KBM-7 (cell line): ENCODE data around the gene GP1BB.

Source experiments
- DNase-seq: peaks from one replicate; pipeline ENCODE4 v3.0.0-alpha.2; 2015
- in situ Hi-C: fragments of 300-500 bp; cut with MboI; formaldehyde crosslinking; loops from 2 replicates; pipeline ENCODE4 v1.14.3; 2020; ENCODE audit warnings: low sequenced_read_pairs, low pct_unique_long_range_greater_than_20kb, mixed read lengths

The GP1BB gene

DNA sequence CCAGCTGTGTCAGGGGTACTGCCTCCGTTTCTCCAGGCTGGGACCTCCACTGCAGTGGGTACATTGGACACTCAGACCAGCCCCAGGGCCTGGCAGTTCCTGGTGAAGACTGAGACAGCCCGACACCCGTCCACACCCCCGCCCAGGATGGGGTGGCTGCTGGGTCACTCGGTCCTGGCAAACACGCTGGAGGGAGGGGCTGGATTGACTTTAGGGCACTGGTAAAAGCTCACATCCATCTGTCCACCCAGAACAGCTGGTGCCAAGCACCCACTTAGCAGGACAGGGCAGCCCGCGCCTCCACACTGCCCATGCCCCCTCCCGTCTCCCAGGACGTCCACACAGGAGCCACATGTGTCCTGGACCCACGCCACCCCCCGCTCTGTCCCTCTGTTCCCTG, 26.5 kb downstream of the GP1BB start:
- in situ Hi-C loops = loop anchor here (10.0 kb wide), 1 partner anchor 165 kb away; no protein-coding TSS in a partner anchor
- DNase-seq = no peak

DNA sequence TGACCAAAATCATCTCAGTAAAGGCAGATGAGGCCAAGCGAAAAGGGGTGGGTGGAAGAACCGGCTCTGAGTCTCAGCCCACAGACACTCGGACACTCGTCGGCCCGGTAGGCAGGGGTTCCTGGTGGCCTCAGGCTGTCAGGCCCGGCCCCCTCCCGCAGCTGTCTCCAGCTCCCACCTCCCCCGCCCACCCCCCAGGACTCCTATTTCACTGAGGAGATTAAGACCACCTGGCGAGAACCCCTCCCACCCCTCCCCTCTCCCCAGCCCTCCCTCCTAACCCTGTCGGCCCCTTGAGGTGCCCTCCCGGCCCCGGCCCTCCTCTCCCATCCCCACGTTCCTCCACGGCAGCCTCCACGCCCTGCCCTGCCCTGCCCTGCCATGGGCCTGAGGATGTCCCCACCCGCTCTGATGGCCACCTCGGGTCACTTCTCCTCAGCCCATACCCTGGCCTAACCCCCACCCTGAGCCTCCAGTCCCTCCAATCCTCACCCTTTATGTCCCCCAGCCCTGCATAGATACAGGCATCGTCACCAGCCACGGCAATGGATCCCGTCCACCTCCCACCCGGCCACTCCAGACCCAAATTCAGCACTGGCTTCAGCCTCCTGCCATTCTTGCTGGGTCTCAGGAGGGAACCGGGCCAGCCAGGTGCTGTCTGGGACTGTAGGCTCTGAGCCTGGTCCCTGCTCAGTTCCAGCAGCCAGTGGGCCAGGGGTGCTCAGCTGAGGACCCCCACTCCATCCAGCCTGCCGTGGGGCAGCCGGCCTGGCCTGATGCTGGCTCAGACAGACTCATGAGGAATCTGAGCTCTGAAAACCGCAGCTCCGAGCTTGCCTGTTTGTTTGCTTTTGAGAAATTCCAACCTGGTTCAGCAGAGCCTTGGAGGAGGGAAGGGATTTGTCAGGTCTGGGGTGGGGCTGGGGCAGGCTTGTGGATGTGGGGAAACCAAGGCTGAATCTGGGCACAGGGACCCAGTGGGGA, 27.5 kb downstream of the GP1BB start:
- no peak for DNase-seq
- in situ Hi-C loops = loop anchor here (10.0 kb wide), 1 partner anchor 164 kb away; no protein-coding TSS in a partner anchor

DNA sequence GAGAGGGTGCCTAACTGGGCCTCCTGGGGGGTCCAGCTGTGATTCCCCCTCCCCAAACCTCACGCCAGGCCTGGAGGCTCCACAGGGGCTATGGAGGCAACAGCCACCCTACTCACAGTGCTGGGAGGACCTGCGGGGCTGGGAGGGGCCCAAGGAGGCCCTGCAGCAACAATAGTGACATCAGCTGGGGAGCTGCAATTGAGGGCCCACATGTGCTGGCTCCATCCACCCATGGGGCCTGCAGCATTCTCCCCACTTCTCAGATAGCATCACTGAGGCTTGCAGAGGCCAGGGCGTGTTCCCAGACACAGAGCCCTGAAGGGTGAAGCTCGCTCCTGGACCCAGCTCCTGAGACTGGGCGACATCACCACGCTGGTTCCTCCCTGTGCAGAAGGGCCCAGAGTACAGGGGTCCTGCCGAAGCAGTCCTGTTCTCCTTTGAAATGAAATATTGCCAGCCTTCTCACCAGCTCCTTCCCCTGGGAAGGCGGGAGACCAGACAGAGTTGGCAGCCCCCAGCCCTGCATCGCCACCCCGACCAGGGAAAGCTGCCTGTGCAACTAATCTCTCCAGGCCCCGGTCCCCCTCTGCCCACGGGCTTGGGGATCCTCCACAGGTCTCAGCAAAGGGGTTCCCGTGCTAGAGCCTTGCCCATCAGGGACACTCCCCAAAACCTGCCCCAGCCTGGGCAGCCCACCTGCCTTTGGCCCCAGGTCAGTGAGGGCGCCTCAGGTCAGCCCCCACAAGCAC, 28.3 kb downstream of the GP1BB start:
- no peak for DNase-seq
- in situ Hi-C loops = loop anchor here (10.0 kb wide), 1 partner anchor 163 kb away; no protein-coding TSS in a partner anchor

DNA sequence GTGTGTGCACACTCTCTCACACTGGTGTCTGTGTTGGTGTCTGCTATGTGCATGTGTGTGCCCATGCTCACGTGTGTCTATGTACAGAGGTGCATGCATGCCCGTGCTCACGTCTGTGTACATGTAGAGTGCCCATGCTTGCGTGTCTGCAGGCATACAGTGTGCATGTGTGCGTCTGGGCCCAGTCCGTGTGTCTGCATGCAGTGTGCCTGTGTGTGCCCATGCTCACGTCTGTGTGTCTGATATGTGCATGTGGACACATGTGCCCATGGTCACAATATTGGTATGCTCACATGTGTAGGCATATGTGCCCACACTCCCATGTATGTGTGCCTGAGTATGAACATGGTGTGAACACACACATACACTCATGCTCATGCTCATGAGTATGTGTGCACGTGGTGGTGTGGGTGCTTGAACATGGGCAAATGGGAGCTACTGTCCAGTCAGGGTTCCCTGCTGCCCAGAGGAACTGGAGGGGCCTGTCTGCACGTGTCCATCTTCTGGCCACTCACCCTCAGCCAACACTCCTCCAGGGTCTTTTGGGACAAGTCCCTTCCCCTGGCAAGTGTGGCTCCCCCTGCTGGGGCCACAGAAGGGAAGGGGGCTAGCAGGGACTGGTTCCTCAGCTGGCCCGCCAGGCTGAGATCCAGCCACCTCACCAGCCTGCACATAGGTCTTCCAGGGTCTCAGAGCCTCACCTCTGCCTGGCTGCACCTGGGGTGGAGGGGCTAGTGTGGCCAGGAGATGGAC, 29.9 kb downstream of the GP1BB start:
- in situ Hi-C loops = loop anchor here (10.0 kb wide), 1 partner anchor 162 kb away; no protein-coding TSS in a partner anchor
- no peak for DNase-seq

DNA sequence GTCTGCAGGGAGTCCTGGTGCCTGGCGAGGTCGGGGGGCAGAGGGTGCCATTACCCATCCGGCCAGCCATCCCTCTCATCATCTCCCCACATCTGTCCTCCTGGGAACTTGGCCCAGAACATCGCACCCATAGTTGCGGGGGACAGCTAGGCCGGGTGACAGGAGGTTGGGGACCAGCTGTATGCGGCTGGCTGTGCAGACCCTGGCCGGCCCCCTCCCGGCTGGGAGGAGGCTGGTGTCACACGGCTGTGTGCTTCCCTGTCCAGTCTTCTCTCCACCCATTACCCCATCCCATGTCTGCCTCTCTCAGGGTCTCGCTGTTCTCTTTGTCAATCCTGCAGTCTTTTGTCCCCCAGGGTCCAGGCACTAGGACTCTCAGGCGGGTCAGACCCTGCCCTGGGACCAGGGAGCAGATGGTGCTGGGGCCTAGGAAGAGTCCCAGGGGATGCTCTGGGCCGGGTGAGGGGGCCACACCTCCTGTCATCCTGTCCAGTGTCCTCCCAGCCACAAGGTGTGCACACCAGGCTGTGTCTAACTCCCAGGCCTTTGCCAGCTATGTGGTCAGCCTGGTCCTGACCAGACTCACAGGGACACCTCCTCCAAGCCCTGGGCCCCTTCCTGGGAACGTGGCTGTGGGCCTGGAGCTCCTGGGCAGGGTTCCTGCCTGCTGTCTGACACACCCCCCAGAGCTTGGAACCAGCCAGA, 30.8 kb downstream of the GP1BB start:
- in situ Hi-C loops = loop anchor here (10.0 kb wide), 1 partner anchor 161 kb away; no protein-coding TSS in a partner anchor
- no peak for DNase-seq

DNA sequence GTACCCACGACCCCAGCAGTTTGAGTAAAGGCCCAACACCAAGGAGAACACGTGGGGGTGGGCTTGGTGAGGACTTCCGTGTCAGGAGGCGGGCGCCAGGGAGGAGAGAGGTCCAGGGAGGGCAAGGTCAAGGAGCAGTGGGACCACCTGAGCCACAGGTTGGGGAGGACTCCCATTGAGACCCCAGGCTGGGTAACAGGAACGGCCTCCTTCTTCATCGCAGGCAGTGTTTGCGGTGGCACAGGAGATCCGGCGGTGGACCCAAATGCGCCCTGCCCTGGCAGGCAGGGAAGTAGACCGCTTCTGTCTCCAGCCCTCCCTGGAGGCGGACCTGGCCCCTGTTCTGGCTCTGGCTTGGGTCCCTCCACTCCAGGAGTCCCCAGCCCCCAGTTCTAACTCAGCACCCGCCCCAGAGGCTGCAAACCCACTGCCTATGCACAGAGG, 31.4 kb downstream of the GP1BB start:
- in situ Hi-C loops = loop anchor here (10.0 kb wide), 1 partner anchor 160 kb away; no protein-coding TSS in a partner anchor
- DNase-seq = no peak

DNA sequence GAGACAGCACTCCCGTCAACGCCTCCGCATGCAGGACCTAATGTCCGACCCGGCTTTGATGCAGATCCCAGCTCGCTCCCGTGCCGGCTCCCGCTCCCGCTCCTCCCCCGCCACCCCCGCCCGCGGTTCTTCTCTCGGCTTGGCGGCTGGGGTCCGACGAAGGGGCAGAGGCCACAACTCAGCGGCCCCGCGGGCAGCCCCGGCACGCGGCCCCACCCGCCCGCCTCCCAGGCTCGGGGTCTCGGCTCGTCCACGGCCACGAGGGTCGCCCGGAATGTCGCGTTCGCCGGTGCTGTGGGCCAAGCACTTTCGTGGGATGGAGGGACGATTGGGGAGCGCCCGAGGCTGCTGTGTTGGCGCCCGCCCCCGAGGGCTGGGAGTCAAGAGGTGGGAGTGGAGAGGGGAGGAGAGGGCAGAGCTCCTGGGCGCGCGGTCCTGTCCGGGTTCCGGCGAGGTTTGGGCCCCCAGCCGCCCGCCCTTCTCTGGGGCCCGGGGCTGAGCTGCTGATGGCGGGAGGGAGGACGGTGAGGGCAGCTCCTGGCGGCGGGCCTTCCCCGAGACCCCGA, 31.9 kb downstream of the GP1BB start:
- in situ Hi-C loops = loop anchor here (10.0 kb wide), 1 partner anchor 160 kb away; no protein-coding TSS in a partner anchor
- no peak for DNase-seq

DNA sequence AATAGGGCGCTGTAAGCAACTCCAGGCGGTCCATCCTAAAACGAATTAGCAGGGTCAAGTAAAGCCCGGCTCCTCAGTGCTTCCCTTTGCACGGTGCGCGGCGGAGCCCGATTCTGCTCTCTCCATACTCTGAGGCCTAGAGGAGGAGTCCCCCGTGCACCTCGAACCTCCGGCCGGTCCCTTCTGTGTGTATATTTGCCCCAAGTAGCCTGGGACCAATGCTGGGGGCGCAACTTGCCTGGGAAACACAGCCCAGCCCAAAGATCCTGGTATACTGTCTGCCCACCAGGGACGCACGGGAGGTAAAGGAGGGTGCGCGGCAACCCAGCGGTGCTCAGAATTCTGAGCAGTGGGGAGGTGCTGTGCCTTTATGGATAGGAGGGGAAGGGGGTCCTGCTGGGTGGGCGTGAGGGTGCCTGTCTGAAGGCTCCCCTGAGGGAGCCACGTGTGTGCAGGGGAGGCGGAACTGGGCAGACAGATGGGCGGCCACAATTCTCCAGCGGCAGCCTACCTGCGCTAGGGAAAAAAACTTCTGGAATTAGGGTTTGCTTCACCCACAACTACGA, 32.5 kb downstream of the GP1BB start:
- in situ Hi-C loops = loop anchor here (10.0 kb wide), 1 partner anchor 159 kb away; no protein-coding TSS in a partner anchor
- no peak for DNase-seq

DNA sequence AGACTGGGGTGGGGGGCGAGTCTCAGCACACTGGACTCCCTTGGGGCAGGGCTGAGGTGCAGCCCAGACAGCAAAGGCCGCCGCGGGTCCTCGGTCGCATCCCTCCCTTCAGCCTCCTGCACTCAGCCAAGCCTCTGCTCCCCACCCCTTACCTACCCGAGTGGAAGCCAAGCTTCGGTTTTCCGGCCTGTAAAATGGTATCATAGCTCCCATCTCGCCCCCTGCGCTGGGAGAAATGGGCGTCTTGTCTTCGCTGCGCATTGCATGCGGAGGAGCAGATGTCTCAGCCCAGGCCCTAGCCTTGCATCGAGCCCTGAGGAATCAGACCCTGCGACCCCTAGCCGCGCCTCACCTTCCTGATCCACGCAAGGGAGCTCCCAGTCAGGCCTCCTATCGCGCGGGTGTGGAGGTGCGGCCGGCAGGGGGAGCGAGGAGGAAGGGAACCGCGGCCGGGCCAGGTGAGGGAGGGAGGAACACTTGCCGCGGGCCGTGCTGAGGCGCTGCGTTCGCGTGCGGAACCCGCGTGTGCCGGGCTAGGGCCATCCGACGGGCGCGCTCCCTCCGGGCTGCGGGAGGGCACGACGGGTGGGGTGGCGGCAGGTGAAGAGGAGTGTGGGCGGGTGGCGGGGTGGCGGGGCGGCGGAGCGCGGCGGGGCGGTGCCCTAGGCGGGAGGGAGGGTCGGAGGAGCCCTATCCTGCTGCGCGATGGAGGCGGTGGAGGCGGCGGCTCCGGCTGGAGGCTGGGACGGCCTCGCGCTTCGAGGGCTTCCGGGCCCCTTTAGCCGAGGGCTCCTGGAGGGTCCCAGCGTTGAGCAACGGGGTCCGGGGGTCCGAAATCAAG, 33.2 kb downstream of the GP1BB start:
- DNase-seq = peak; percentile 58
- in situ Hi-C loops = loop anchor here (10.0 kb wide), 1 partner anchor 158 kb away; no protein-coding TSS in a partner anchor

DNA sequence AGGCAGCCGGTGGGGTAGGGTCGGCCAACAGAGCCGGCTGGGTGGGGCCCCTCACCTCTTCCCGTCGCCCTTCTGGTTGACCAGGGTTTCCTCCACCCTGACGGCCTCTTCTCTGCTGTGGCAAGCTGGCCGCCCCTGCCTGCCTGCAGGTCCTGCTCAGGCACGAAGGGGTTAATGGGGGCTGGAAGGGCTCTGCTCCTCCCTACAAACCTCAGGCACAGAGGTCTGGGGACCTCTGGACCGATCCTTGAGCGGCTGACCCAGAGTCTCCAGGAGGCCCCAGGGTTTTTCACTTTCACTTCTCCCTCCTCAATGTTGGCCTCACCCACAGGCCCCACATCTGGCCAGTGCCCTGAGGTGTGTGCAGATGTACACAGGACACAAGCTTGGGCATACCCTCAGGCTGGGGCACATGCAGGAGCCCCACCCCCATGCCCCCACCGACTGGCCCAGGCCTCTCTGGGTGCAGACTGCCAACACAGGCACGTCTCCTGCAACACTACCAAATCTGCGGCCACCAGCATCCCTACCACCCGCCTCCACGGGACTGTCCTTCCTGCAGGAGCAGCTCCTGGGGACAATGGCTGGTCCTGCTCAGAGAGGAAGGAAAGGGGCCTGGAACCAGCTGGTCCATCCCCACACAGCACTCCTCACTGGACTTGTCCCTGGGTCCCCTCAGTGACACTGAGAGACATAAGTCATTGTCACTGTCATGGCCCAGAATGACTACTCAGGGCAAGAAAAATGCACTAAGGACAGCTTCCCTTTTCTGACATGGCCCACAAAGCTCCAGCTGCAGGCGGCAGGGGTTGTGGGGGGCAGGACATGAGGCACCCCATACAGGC, 34.0 kb downstream of the GP1BB start:
- peak; percentile 26 for DNase-seq
- in situ Hi-C loops = loop anchor here (10.0 kb wide), 1 partner anchor 157 kb away; no protein-coding TSS in a partner anchor

DNA sequence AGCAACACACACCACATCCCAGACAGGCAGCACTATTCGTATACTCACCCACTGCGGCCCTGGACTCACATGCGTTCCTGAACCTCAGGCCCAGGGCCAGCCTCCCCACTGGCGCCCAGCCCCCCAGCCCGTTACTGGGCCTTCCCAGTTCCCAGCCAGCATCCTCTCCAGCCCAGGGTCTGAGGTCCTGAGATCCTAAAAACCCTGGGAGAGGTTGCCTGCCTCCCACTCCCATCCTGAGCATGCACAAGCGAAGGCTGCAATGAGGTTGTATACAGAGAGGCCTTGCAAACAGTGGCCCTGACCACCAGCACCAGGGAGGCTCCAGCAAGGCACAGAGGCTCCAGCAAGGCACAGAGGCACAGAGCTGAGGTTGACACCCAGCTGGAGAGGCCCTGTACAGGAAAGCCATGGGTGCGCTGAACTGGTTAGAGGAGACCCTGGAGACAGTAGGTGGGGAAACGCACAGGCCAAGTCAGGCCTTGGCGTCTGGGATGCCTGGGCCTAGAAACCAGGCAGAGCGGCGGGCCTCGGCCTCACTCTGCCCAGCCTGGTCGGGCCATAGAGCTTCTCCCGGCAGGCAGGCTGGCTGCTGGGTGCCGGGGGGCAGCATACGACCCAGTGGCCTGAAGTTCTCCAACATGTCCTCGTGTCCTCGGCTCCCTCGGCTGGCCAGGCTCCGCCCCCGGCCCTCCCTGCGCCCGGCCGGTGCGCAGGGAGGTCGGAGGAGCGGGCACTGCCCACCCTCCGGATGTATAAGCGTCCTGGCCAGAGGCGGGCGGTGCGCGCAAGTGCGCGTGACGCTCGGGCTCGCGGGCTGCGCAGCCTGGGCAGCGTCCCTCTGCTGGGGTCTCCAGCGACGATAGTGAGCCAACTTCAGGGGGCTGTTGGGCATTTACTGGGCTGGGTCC, 34.9 kb downstream of the GP1BB start:
- in situ Hi-C loops = loop anchor here (10.0 kb wide), 1 partner anchor 157 kb away; no protein-coding TSS in a partner anchor
- no peak for DNase-seq

DNA sequence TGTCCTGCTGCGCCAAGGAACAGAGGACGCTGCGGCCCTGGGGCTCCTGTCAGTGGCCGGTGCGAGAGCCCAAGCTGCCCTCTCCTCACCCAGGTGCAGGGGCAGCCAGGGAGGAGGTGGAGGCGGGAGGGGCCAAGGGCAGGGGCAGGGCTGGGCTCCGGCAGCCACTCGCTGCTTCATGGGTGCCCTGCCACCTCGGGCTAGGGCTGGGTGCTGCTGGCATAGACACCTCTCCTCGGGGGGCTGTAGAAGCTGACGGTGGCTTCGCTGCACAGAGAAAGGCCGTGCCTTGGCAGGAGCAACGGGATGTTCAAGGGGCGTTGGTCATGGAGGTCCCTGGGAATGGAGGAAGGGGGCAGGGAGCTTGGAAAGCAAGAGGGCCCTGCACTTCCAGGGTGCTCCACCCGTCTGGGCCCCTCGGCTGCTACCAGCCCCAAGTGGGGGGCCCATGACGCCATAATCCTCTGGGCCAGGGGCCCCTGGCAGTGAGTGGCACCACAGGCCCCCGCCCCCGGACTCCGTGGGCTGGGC, 35.6 kb downstream of the GP1BB start:
- in situ Hi-C loops = loop anchor here (10.0 kb wide), 1 partner anchor 156 kb away; no protein-coding TSS in a partner anchor
- no peak for DNase-seq

DNA sequence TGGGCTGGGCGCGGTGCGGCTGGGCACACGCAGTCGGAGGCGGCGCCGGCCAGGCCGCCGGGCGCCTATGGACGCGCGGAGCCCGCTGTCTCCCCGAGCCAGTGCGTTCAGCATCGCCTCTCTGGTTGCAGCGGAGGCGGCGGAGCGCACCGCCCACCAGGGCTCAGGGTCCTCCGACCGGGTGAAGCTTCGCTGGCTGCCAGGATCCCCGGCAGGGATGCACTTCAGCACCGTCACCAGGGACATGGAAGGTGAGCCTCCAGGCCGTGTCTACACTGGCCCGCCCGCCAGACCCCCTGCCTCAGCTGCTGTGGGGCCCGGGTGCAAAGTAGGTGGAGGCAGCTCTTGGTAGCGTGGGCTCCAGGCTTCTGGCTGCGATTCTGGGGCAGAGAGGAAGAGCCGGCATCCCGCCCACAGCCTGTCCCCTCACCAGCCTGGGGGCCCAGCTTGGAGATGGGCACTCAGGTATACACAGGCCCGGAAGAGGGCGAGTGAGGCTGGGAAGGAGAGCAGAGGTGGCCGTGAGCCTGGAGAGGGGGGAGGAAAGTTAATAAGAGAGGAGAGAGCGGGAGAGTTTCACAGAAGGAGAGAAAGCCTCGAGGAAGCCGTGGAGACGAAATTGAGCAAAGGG, 36.2 kb downstream of the GP1BB start:
- DNase-seq = no peak
- in situ Hi-C loops = loop anchor here (10.0 kb wide), 1 partner anchor 155 kb away; no protein-coding TSS in a partner anchor
